Measurements from ENCODE around the gene THSD4. TPM values are rescaled to one million over a fixed set of nuclear protein-coding genes. Genes with fewer than 3 reads are reported as not detected.
A peak's percentile ranks its signal among the peaks of the same experiment; 100 is the strongest.

The THSD4 gene
- total RNA-seq, 1 experiment from 2014 or later, result 29.3 TPM

- Histone ChIP-seq H3K9me2 (ENCODE audit: insufficient read depth) (no peaks in the 10 kb centered on the region), H3K4me3 (peak overlapping the region; percentile 42; the same call in 1 of the 2 replicates), H3K79me2 (ENCODE audit: low read depth) (no peaks in the 10 kb centered on the region), H3K36me3 (ENCODE audit: low read depth) (no peaks in the 10 kb centered on the region), H3K9me3 (ENCODE audit: insufficient read depth, low read depth) (no peaks in the 10 kb centered on the region), H3F3A (ENCODE audit: insufficient read depth, low read depth) (peaks cover 34% of the 10 kb centered on the region), H3K27ac (peak overlapping the region; percentile 78), H3K4me2 (peak overlapping the region; percentile 69), H3K4me1 (replicated peaks; ENCODE audit: insufficient read depth) (peaks cover 59% of the 10 kb centered on the region), H2AFZ (no peak overlapping the region), H3K27me3 (ENCODE audit: insufficient read depth, low read depth) (no peaks in the 10 kb centered on the region), H4K20me1 (ENCODE audit: insufficient read depth) (no peaks in the 10 kb centered on the region)
- DNase-seq, result peak; percentile 39 to 83
- no TSS peak for BruUV-seq (replicated peaks)
- intact Hi-C loops (cut with micrococcal nuclease; ENCODE audit: unreplicated experiment), result loop anchor here (1.0 to 10.0 kb wide), 2 partner anchors 12 to 95 kb away; no protein-coding TSS in a partner anchor
- TF ChIP-seq CTCF (conservative IDR thresholded peaks at IDR 0.05) (no peak), EZH2 (IDR thresholded peaks at IDR 0.05; ENCODE audit: low read depth) (no peak)
- CTCF ChIA-PET, result no interaction called here
- POLR2A ChIA-PET (ENCODE audit: unreplicated experiment), result interaction anchor here (0.6 kb wide), 1 partner anchor 73 kb away, joined by 3 read pairs; no protein-coding TSS in a partner anchor
Observed at GRCh38 chr15:71679793-71680353, 564.6 kb downstream of the THSD4 start.

- Histone ChIP-seq H3K79me2 (ENCODE audit: low read depth) (no peaks in the 10 kb centered on the region), H3K4me2 (no peak overlapping the region), H3K36me3 (ENCODE audit: low read depth) (no peaks in the 10 kb centered on the region), H3K27ac (no peak overlapping the region), H3K4me1 (replicated peaks; ENCODE audit: insufficient read depth) (peaks cover 47% of the 10 kb centered on the region), H4K20me1 (ENCODE audit: insufficient read depth) (no peaks in the 10 kb centered on the region), H2AFZ (no peak overlapping the region), H3K9me2 (ENCODE audit: insufficient read depth) (no peaks in the 10 kb centered on the region), H3F3A (ENCODE audit: insufficient read depth, low read depth) (peaks cover 33% of the 10 kb centered on the region), H3K4me3 (no peak overlapping the region), H3K27me3 (ENCODE audit: insufficient read depth, low read depth) (no peaks in the 10 kb centered on the region), H3K9me3 (ENCODE audit: insufficient read depth, low read depth) (no peaks in the 10 kb centered on the region)
- CTCF ChIA-PET, result no interaction called here
- no TSS peak for BruUV-seq (replicated peaks)
- DNase-seq, result no peak
- POLR2A ChIA-PET (ENCODE audit: unreplicated experiment), result no interaction called here
- intact Hi-C loops (cut with micrococcal nuclease; ENCODE audit: unreplicated experiment), result no loop called here
- TF ChIP-seq CTCF (conservative IDR thresholded peaks at IDR 0.05) (no peak), EZH2 (IDR thresholded peaks at IDR 0.05; ENCODE audit: low read depth) (no peak)
Observed at GRCh38 chr15:71682001-71682400, 566.7 kb downstream of the THSD4 start.

GRCh38 chr15:71683411-71684274 is 568.4 kb downstream of the THSD4 start:
- no peaks in the 10 kb centered on the region for H3K9me3 ChIP-seq (ENCODE audit: insufficient read depth, low read depth)
- no peaks in the 10 kb centered on the region for H3K36me3 ChIP-seq (ENCODE audit: low read depth)
- H3F3A ChIP-seq (ENCODE audit: insufficient read depth, low read depth), result peaks cover 25% of the 10 kb centered on the region
- H4K20me1 ChIP-seq (ENCODE audit: insufficient read depth), result no peaks in the 10 kb centered on the region
- no peaks in the 10 kb centered on the region for H3K9me2 ChIP-seq (ENCODE audit: insufficient read depth)
- DNase-seq, result no peak
- H3K79me2 ChIP-seq (ENCODE audit: low read depth), result no peaks in the 10 kb centered on the region
- H2AFZ ChIP-seq, result no peak overlapping the region
- POLR2A ChIA-PET (ENCODE audit: unreplicated experiment), result interaction anchor here (0.6 kb wide), 1 partner anchor 685 kb away, joined by 3 read pairs; no protein-coding TSS in a partner anchor
- BruUV-seq (replicated peaks), result no TSS peak
- H3K4me2 ChIP-seq, result no peak overlapping the region
- CTCF ChIA-PET, result no interaction called here
- H3K4me1 ChIP-seq (replicated peaks; ENCODE audit: insufficient read depth), result peaks cover 30% of the 10 kb centered on the region
- no peak overlapping the region for H3K27ac ChIP-seq
- intact Hi-C loops (cut with micrococcal nuclease; ENCODE audit: unreplicated experiment), result no loop called here
- TF ChIP-seq EZH2 (IDR thresholded peaks at IDR 0.05; ENCODE audit: low read depth), result no peak
- no peak for TF ChIP-seq CTCF (conservative IDR thresholded peaks at IDR 0.05)
- no peaks in the 10 kb centered on the region for H3K27me3 ChIP-seq (ENCODE audit: insufficient read depth, low read depth)
- no peak overlapping the region for H3K4me3 ChIP-seq
